ENCODE measurements around the gene ADGRD1. TPM values are rescaled to one million over a fixed set of nuclear protein-coding genes. Genes with fewer than 3 reads are reported as not detected.

ADGRD1 gene
- polyA plus RNA-seq, 6 donors from 2014 or later, result 0.26 to 6.6 (median 1.9) TPM

GRCh38 chr12:131000000-131000486 lies 46.3 kb downstream of the ADGRD1 start:
- H3K4me1 Mint-ChIP-seq, result peaks cover 1 to 41% (median 11%) of the 10 kb centered on the region in 3 donors
- no peak for ATAC-seq (ENCODE audit: low read depth in 2 of 2)
- peak overlapping the region in 1 of 6 donors; percentile 39 for H3K27ac Mint-ChIP-seq
- no peaks in the 10 kb centered on the region for H3K36me3 Mint-ChIP-seq
- H3K9me3 Mint-ChIP-seq, result peaks cover 0 to 2% (median 0%) of the 10 kb centered on the region in 7 donors
- no peaks in the 10 kb centered on the region for H3K27me3 Mint-ChIP-seq
- DNase-seq, result no peak
- H3K4me3 Mint-ChIP-seq, result no peak overlapping the region

DNA sequence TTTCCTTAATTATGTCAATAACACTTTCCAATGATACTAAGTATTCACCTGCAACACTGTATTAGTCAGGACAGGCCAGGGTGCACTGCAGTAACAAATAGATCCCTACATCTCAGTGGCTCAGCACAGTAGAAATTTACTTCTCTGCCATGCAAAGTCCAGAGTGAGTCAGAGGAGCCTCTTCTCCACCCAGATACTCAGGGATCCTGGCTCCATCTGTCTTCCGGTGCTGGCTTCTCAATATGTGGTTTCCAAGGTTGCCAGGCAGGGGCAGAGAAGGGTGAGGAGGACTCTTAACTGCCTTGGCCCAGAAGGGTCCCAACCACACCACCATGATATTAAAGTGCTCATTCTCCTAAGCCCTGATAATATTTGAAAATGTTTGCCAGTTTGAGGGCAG lies 47.8 kb downstream of the ADGRD1 start:
- Mint-ChIP-seq H3K4me3 (no peak overlapping the region), H3K4me1 (peaks cover 0 to 51% (median 10%) of the 10 kb centered on the region in 3 donors), H3K27ac (peak overlapping the region in 2 of 6 donors; percentile 5 to 33), H3K27me3 (peaks cover 0 to 6% (median 5%) of the 10 kb centered on the region in 3 donors), H3K36me3 (no peaks in the 10 kb centered on the region), H3K9me3 (peaks cover 0 to 2% (median 0%) of the 10 kb centered on the region in 7 donors)
- DNase-seq, result no peak
- no peak for ATAC-seq (ENCODE audit: low read depth in 2 of 2)

- Mint-ChIP-seq H3K36me3 (no peaks in the 10 kb centered on the region), H3K27ac (peak overlapping the region in 2 of 6 donors; percentile 80 to 87), H3K4me1 (peaks cover 0 to 51% (median 10%) of the 10 kb centered on the region in 3 donors), H3K4me3 (peak overlapping the region in 3 of 8 donors; percentile 9 to 65 (median 63)), H3K9me3 (peaks cover 0 to 2% (median 0%) of the 10 kb centered on the region in 7 donors), H3K27me3 (peaks cover 0 to 6% (median 5%) of the 10 kb centered on the region in 3 donors)
- DNase-seq, result no peak
- no peak for ATAC-seq (ENCODE audit: low read depth in 2 of 2)
These were observed 48.5 kb downstream of the ADGRD1 start for GRCh38 chr12:131002216-131002631.

DNA sequence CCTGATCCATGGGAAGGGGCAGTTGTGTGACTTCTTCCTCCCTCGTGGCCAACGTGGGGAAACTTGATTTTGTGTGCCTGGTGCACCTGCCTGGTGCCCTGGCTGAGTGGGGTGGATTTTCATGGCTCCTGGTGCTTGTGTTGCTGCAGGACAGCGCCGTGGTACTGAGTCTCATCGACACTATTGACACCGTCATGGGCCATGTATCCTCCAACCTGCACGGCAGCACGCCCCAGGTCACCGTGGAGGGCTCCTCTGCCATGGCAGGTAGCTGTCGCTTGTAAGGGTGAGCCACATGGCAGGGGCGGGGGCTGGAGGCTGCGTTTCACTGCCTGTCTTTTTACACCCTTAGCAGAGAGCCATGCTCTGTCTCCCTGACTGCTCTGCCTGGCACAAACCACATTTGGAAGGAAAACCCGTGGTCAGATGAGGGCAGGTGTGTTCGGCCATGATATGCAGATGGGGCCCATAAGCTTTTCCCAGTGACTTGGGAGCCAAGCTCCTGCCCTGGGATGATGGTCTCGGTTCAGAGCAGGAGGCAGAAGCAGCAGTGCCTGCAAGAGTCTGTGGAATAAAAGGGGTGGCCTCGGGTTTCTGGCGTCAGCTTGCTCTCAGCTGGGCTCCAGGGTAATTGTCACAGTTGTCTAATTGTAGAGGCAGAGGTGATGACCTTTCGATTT lies 49.5 kb downstream of the ADGRD1 start:
- Mint-ChIP-seq H3K4me3 (peak overlapping the region in 7 of 8 donors; percentile 48 to 94 (median 57)), H3K27ac (peak overlapping the region in 2 of 6 donors; percentile 72 to 85), H3K4me1 (peaks cover 0 to 52% (median 10%) of the 10 kb centered on the region in 3 donors), H3K36me3 (no peaks in the 10 kb centered on the region), H3K27me3 (peaks cover 0 to 6% (median 5%) of the 10 kb centered on the region in 3 donors), H3K9me3 (peaks cover 0 to 2% (median 0%) of the 10 kb centered on the region in 7 donors)
- no peak for DNase-seq
- ATAC-seq (ENCODE audit: low read depth in 2 of 2), result no peak

DNA sequence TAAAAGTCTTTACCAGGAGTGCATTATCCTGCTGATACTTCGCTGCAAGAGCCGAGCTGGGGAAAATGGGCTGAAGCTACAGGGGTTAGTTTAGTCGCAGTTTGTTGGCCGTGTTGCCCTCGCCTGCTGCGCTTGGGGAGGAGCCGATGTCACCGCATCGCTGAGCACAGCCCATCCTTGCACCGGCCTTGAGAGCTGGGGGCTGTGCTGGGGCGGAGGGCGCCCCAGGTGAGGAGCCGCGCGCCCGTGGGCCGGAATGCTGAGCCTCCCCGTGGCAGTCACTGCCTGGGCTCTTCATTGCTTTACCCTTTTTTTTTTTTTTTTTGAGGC lies 50.0 kb downstream of the ADGRD1 start:
- Mint-ChIP-seq H3K4me3 (peak overlapping the region; percentile 48 to 94 (median 70)), H3K36me3 (no peaks in the 10 kb centered on the region), H3K27me3 (peaks cover 0 to 6% (median 5%) of the 10 kb centered on the region in 3 donors), H3K9me3 (peaks cover 0 to 2% (median 0%) of the 10 kb centered on the region in 7 donors), H3K27ac (peak overlapping the region in 2 of 6 donors; percentile 47 to 93), H3K4me1 (peaks cover 0 to 53% (median 10%) of the 10 kb centered on the region in 3 donors)
- ATAC-seq (ENCODE audit: low read depth in 2 of 2) (no peak), DNase-seq (no peak)

- H3K36me3 Mint-ChIP-seq, result no peaks in the 10 kb centered on the region
- DNase-seq (no peak), ATAC-seq (ENCODE audit: low read depth in 2 of 2) (no peak)
- H3K27ac Mint-ChIP-seq, result peak overlapping the region in 1 of 6 donors; percentile 93
- H3K9me3 Mint-ChIP-seq, result peaks cover 0 to 2% (median 0%) of the 10 kb centered on the region in 7 donors
- H3K4me3 Mint-ChIP-seq, result peak overlapping the region; percentile 48 to 94 (median 70)
- H3K4me1 Mint-ChIP-seq, result peaks cover 0 to 50% (median 10%) of the 10 kb centered on the region in 3 donors
- peaks cover 0 to 10% (median 10%) of the 10 kb centered on the region in 3 donors for H3K27me3 Mint-ChIP-seq
These were observed 50.5 kb downstream of the ADGRD1 start for GRCh38 chr12:131004166-131004565.

DNA sequence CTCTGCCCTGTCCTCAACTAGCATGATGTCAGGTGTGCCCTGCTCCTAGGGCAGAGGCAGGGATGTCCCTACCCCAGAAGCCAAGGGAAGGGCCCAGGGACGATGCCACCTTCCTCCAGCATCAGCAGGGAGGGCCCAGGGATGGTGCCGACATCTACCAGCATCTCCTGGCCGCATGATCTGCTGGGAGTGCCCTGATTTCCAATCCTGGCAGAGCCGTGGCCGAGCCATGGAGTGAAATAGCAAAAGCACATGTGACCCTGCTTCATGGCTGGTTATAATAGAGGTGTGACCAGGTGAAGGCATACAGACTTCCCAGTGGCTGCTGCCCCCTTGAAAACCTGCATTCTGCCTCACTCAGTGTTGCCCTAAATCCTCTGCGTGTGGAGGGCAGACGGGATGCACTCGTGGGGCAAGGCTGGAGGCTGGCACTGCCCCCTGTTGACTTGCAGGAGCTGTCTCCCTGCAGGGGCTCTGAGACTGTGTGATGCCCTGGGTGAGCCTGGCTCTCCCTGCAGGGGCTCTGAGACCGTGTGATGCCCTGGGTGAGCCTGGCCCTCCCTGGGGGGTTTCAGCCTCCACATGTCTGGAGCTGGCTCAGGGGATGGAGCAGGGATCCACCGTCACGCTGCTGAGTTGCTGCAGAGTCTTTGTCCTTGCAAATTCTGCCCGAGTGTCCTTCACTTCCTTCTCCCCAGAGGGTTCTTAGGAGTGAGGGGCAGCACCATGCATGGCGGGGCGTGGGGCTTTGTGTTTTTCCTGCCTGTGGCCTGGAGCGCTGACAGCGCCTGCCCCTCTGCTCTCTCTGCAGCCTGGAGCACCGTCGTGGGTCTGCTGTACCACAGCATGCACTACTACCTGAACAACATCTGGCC lies 51.7 kb downstream of the ADGRD1 start:
- peak in 1 of 2 donors; percentile 25 for ATAC-seq (ENCODE audit: low read depth in 2 of 2)

GRCh38 chr12:131006036-131006735 lies 52.5 kb downstream of the ADGRD1 start:
- H3K4me1 Mint-ChIP-seq, result peaks cover 0 to 49% (median 10%) of the 10 kb centered on the region in 3 donors
- peaks cover 5 to 17% (median 11%) of the 10 kb centered on the region in 3 donors for H3K27me3 Mint-ChIP-seq
- no peaks in the 10 kb centered on the region for H3K36me3 Mint-ChIP-seq
- peaks cover 0 to 2% (median 0%) of the 10 kb centered on the region in 7 donors for H3K9me3 Mint-ChIP-seq
- peak overlapping the region in 2 of 6 donors; percentile 52 to 54 for H3K27ac Mint-ChIP-seq
- ATAC-seq (ENCODE audit: low read depth in 2 of 2) (no peak), DNase-seq (no peak)
- peak overlapping the region in 1 of 8 donors; percentile 18 for H3K4me3 Mint-ChIP-seq

More for the DNA sequence above, 51.7 kb downstream of the ADGRD1 start:
- Mint-ChIP-seq H3K27ac (peak overlapping the region in 3 of 6 donors; percentile 52 to 76 (median 67)), H3K36me3 (no peaks in the 10 kb centered on the region), H3K9me3 (peaks cover 0 to 2% (median 0%) of the 10 kb centered on the region in 7 donors), H3K4me1 (peaks cover 0 to 47% (median 10%) of the 10 kb centered on the region in 3 donors), H3K4me3 (peak overlapping the region in 2 of 8 donors; percentile 73 to 94), H3K27me3 (peaks cover 5 to 15% (median 11%) of the 10 kb centered on the region in 3 donors)
- no peak for DNase-seq

GRCh38 chr12:131007031-131007739 lies 53.5 kb downstream of the ADGRD1 start:
- ATAC-seq (ENCODE audit: low read depth in 2 of 2) (no peak), DNase-seq (no peak)
- peaks cover 0 to 43% (median 5%) of the 10 kb centered on the region in 3 donors for H3K4me1 Mint-ChIP-seq
- peak overlapping the region in 2 of 6 donors; percentile 27 to 29 for H3K27ac Mint-ChIP-seq
- H3K4me3 Mint-ChIP-seq, result no peak overlapping the region
- H3K36me3 Mint-ChIP-seq, result peaks cover 0 to under 1% of the 10 kb centered on the region in 2 donors
- H3K9me3 Mint-ChIP-seq, result no peaks in the 10 kb centered on the region
- peaks cover 5 to 20% (median 11%) of the 10 kb centered on the region in 3 donors for H3K27me3 Mint-ChIP-seq

DNA sequence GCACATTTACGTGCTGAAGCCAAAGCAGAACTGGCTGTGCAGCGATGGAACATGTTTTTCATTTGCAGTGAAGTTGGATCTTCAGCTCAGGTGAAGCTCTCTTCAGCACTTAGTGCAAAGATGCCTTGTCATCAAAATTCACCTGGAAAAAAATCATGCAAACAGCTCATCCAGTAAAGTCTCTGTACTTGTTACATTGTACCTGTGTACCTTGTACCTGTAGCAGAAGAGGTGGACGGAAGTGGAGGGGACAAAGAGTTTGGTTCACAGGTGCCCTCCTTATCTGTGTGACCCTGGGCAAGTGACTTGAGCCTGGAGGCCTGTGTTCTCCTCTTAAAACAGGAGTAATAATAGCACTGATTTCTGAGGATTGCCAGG lies 54.0 kb downstream of the ADGRD1 start:
- Mint-ChIP-seq H3K4me1 (peaks cover 0 to 39% (median 0%) of the 10 kb centered on the region in 3 donors), H3K9me3 (no peaks in the 10 kb centered on the region), H3K36me3 (peaks cover 0 to 5% of the 10 kb centered on the region in 2 donors), H3K27ac (no peak overlapping the region), H3K4me3 (peak overlapping the region in 1 of 8 donors; percentile 42), H3K27me3 (peaks cover 5 to 20% (median 11%) of the 10 kb centered on the region in 3 donors)
- no peak for ATAC-seq (ENCODE audit: low read depth in 2 of 2)
- DNase-seq, result no peak

DNA sequence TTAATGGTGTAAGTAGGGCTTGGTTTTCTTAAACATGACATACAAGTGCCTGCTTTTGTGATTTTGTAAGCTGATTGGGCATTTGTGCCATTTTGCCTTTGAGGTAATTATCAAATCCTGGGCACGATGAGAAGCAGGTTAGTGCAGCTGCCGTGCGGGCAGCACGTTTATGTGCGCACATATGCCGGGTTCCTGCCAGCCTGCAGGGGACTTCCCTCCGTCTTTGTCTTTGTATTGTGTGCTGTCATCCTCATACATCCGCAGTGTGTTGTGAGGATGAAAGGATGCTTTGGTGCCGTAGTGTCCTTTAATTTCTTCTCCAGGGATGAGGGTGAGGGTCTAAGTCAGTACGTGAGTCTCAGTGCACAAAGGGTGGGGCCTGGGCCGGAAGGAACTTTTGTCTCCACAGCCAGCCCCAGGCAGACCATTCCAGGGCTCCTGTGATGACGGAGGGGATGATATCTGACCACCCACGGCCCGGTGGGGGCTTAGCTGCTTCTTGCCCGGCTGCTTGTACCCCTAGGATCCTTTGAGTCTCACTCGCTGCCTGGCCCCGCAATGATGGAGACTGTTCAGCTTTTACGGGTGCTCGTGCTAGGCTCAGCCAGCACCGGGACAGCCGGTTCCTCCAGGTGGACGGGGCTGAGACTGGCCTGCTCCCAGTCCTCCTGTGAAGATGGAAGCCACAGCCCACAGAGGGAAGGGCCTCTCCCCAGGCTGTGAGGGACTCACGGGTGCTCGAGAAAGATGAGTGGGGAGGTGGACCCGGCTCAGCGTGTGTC lies 54.6 kb downstream of the ADGRD1 start:
- peaks cover 5 to 20% (median 11%) of the 10 kb centered on the region in 3 donors for H3K27me3 Mint-ChIP-seq
- peak overlapping the region in 1 of 6 donors; percentile 58 for H3K27ac Mint-ChIP-seq
- H3K36me3 Mint-ChIP-seq, result peaks cover 0 to 5% of the 10 kb centered on the region in 2 donors
- peaks cover 0 to 33% (median 0%) of the 10 kb centered on the region in 3 donors for H3K4me1 Mint-ChIP-seq
- no peaks in the 10 kb centered on the region for H3K9me3 Mint-ChIP-seq
- ATAC-seq (ENCODE audit: low read depth in 2 of 2) (no peak), DNase-seq (no peak)
- H3K4me3 Mint-ChIP-seq, result peak overlapping the region in 1 of 8 donors; percentile 42

Measured in naive B cell (primary cell).